ENCODE data around the gene ITGAX. TPM values are rescaled to one million over a fixed set of nuclear protein-coding genes. Genes with fewer than 3 reads are reported as not detected.
A peak's percentile ranks its signal among the peaks of the same experiment; 100 is the strongest.

ITGAX gene
- total and polyA plus RNA-seq, 4 donors, result 2.8 to 9.3 (median 7.1) TPM

DNA sequence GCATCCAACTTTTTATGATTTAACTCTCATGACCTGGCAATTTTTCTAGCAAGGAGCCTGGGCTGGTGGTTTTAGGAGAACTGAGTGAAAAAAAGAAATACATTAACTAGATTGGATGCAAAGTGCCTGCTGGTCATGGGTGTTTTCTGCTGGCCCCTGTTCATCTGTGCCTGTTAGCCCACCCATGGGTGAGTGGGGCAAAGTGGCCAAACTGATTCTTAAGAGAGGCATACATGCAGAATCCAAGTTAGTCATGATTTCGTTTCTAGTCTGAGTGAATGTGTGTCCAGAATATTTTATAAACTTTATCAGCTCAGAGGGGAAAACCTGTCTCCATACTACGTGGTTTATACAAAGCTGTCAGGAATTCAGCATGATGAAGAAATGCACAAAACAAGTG lies 33.6 kb downstream of the ITGAX start:
- no peaks in the 10 kb centered on the region for H3K4me1 ChIP-seq (ENCODE audit: control insufficient read depth, insufficient read depth, low read length)
- no peak overlapping the region for H3K27ac ChIP-seq (ENCODE audit: low read depth, low read length)
- no peak for DNase-seq (ENCODE audit: low read depth in 4 of 6, low spot score in 6 of 6)
- H3K27me3 ChIP-seq (ENCODE audit: control insufficient read depth, insufficient read depth, low read length), result no peaks in the 10 kb centered on the region
- WGBS (ENCODE audit: insufficient coverage), result 80% methylated on average over 1 of the region's 2 CpGs
- no peaks in the 10 kb centered on the region for H3K36me3 ChIP-seq (ENCODE audit: control insufficient read depth, insufficient read depth, low read length)
- H3K9me3 ChIP-seq (ENCODE audit: control insufficient read depth, insufficient read depth, low read length), result no peaks in the 10 kb centered on the region
- H3K4me3 ChIP-seq (ENCODE audit: low read depth, low read length), result no peak overlapping the region

DNA sequence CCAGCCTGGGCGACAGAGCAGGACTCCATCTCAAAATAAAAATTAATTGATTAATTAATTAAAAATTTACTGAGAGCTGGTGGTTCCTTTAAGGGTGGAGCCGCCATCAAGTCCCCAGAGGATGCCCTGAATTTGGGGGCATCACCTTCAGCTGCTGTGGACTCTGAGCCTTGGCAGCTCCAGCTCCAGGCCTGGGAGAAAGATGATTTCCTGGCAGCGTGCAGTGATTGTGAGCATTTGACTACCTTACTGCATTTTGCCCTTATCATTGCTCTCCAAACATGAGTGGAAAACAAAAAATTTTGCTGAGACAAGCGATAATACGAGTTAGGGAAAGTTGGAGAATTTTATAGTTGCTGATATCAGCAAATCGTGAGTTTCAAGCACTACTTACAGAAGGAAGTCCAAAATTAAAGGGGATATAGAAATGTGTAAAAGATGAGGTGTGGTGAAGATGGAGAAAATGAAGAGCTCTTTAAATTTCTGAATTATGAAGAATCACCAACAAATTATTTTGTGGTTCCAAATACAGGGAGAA lies 35.6 kb downstream of the ITGAX start:
- H3K4me1 ChIP-seq (ENCODE audit: control insufficient read depth, insufficient read depth, low read length), result no peaks in the 10 kb centered on the region
- DNase-seq (ENCODE audit: low read depth in 4 of 6, low spot score in 6 of 6), result peak in 1 of 6 donors; percentile 2
- no peaks in the 10 kb centered on the region for H3K9me3 ChIP-seq (ENCODE audit: control insufficient read depth, insufficient read depth, low read length)
- H3K27ac ChIP-seq (ENCODE audit: low read depth, low read length), result no peak overlapping the region
- H3K4me3 ChIP-seq (ENCODE audit: low read depth, low read length), result no peak overlapping the region
- H3K27me3 ChIP-seq (ENCODE audit: control insufficient read depth, insufficient read depth, low read length), result no peaks in the 10 kb centered on the region
- no peaks in the 10 kb centered on the region for H3K36me3 ChIP-seq (ENCODE audit: control insufficient read depth, insufficient read depth, low read length)
- WGBS (ENCODE audit: insufficient coverage), result 86% methylated on average over 5 of the region's 6 CpGs

DNA sequence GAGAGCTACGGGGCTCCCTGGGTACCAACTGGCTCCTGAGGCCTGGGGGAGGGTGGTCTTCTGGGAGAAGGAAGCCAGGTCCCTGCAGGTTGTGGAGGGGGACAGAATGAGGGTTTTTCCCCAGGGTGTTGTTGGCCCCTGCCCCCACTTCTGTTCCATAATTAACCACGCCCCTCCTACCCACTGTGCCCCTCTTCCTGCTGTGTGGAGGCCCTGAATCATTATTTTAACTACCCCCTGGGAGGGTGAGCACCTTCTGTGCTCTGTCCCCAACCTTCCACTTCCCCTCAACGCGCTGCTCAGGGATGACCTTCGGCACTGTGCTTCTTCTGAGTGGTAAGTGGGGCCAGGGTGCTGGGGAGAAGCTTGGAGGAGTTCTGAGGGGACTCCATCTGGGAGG lies 38.1 kb downstream of the ITGAX start, which contains the start of gene ITGAD:
Gene ITGAD, plus strand, starts transcription at position 280 of the 400 bp plus-strand sequence. Its CDS starts 26 bp downstream, at position 306.
- Histone ChIP-seq H3K27ac (ENCODE audit: low read depth, low read length) (no peak within 1 kb of the TSS), H3K9me3 (ENCODE audit: control insufficient read depth, insufficient read depth, low read length) (no peaks in the 10 kb centered on the region), H3K36me3 (ENCODE audit: control insufficient read depth, insufficient read depth, low read length) (no peaks in the 10 kb centered on the region), H3K27me3 (ENCODE audit: control insufficient read depth, insufficient read depth, low read length) (no peaks in the 10 kb centered on the region), H3K4me3 (ENCODE audit: low read depth, low read length) (no peak within 1 kb of the TSS), H3K4me1 (ENCODE audit: control insufficient read depth, insufficient read depth, low read length) (no peaks in the 10 kb centered on the region)
- no peak for DNase-seq (ENCODE audit: low read depth in 4 of 6, low spot score in 6 of 6)
- WGBS (ENCODE audit: insufficient coverage), result no CpG with 5 or more reads among the region's 5 CpGs

DNA sequence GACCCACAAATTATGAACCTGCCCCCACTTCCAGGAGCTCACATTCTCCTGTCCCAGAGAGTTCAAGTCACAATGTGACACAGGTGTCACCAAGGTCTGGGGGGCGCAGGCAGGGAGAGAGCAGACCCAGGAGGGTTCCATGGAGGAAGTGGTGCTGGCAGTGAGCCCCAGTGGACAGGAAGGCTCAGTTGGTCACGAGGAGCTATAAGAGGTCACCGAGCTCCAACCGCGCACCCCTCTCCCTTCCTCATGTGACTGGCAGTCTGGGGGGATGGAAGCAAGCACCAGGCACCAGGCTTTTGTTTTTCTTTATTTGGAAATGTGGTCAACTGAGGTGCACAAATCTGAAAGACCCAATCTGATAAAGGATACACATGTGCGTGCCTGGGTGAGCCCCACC lies 40.7 kb downstream of the ITGAX start:
- Histone ChIP-seq H3K4me1 (ENCODE audit: control insufficient read depth, insufficient read depth, low read length) (no peaks in the 10 kb centered on the region), H3K4me3 (ENCODE audit: low read depth, low read length) (no peak overlapping the region), H3K27ac (ENCODE audit: low read depth, low read length) (no peak overlapping the region), H3K27me3 (ENCODE audit: control insufficient read depth, insufficient read depth, low read length) (no peaks in the 10 kb centered on the region), H3K9me3 (ENCODE audit: control insufficient read depth, insufficient read depth, low read length) (no peaks in the 10 kb centered on the region), H3K36me3 (ENCODE audit: control insufficient read depth, insufficient read depth, low read length) (no peaks in the 10 kb centered on the region)
- DNase-seq (ENCODE audit: low read depth in 4 of 6, low spot score in 6 of 6), result peak in 1 of 6 donors; percentile 1
- 95% methylated on average over 2 of the region's 6 CpGs for WGBS (ENCODE audit: insufficient coverage)

DNA sequence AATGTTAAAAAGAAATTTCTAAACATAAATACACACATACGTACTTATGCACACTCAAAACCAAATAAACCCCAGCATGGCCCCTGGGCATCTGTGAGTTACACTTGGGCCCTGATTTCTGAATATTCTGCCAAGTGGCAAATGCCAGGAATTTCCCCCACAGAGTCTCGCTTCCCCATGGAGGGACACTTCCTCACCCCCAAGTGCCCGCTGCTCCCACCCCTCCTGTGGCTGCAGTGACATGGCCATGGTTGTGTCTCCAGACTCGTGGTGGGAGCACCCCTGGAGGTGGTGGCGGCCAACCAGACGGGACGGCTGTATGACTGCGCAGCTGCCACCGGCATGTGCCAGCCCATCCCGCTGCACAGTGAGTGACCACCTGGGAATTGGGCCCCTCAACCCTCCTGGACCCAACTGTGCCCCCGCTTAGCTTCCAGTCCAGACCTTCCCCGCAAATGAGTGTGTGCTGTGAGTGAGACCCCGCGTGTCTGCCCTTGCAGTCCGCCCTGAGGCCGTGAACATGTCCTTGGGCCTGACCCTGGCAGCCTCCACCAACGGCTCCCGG lies 42.2 kb downstream of the ITGAX start:
- Histone ChIP-seq H3K4me3 (ENCODE audit: low read depth, low read length) (no peak overlapping the region), H3K27ac (ENCODE audit: low read depth, low read length) (no peak overlapping the region), H3K27me3 (ENCODE audit: control insufficient read depth, insufficient read depth, low read length) (no peaks in the 10 kb centered on the region), H3K9me3 (ENCODE audit: control insufficient read depth, insufficient read depth, low read length) (no peaks in the 10 kb centered on the region), H3K36me3 (ENCODE audit: control insufficient read depth, insufficient read depth, low read length) (no peaks in the 10 kb centered on the region), H3K4me1 (ENCODE audit: control insufficient read depth, insufficient read depth, low read length) (no peaks in the 10 kb centered on the region)
- WGBS (ENCODE audit: insufficient coverage), result 84% methylated on average over 15 of the region's 18 CpGs
- DNase-seq (ENCODE audit: low read depth in 4 of 6, low spot score in 6 of 6), result no peak

DNA sequence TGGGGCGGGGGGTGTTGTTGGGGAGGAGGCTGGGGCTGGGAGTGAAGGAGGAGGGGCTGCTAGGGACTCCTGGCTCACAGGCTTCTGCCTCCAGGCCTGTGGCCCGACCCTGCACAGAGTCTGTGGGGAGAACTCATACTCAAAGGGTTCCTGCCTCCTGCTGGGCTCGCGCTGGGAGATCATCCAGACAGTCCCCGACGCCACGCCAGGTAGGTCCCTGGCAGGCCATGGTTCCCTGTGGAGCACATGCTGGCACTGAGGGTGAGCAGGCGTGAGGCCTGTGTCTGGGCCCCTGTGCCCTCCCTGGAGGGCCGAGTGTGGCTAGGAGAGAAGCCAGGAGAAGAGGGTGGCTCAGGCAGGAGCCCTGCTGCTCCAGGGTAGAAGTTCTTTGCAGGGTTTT lies 42.7 kb downstream of the ITGAX start:
- WGBS (ENCODE audit: insufficient coverage), result 72% methylated on average over 8 of the region's 9 CpGs
- no peak for DNase-seq (ENCODE audit: low read depth in 4 of 6, low spot score in 6 of 6)
- H3K4me3 ChIP-seq (ENCODE audit: low read depth, low read length), result no peak overlapping the region
- H3K9me3 ChIP-seq (ENCODE audit: control insufficient read depth, insufficient read depth, low read length), result no peaks in the 10 kb centered on the region
- H3K4me1 ChIP-seq (ENCODE audit: control insufficient read depth, insufficient read depth, low read length), result no peaks in the 10 kb centered on the region
- no peak overlapping the region for H3K27ac ChIP-seq (ENCODE audit: low read depth, low read length)
- no peaks in the 10 kb centered on the region for H3K27me3 ChIP-seq (ENCODE audit: control insufficient read depth, insufficient read depth, low read length)
- H3K36me3 ChIP-seq (ENCODE audit: control insufficient read depth, insufficient read depth, low read length), result no peaks in the 10 kb centered on the region

DNA sequence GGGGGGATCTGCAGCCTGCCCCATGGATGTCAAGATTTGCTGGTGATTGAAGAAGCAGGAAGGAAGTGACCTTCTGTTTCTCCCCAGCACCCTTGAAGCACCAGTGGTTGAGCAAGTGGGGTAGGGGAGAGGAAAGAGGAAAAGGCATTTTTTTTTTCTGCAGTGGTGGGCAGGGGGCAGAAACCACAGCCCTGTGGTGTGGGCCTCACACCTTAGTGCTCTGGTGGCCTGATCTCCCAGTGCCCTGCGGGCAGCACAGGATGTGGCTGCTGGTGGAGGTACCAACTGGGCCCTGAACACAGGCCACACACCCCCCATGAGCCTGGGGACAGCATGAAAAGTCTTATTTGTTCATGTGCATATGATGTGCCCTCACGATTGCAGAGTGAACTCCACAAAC lies 45.2 kb downstream of the ITGAX start:
- H3K9me3 ChIP-seq (ENCODE audit: control insufficient read depth, insufficient read depth, low read length), result no peaks in the 10 kb centered on the region
- WGBS (ENCODE audit: insufficient coverage), result 73% methylated on average over 2 of the region's 2 CpGs
- no peak for DNase-seq (ENCODE audit: low read depth in 4 of 6, low spot score in 6 of 6)

DNA sequence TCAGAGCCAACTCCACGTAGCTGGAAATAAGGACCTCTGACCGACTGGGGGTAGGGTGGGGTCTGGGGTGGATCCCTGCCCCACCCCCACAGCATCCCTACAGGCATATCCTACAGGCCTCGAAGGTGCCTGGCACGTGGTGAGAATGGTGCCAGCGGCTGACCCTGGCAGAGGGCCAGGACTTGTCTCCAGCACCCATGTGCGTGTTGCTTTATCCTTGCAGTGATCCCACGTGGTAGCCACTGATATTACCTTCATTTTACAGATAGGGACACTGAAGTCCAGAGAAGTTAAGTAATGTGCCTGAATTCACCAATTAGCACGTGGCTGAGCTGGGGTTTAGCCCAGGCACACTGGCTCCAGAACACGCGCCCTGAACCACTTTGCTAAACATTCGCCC lies 46.5 kb downstream of the ITGAX start:
- no peaks in the 10 kb centered on the region for H3K36me3 ChIP-seq (ENCODE audit: control insufficient read depth, insufficient read depth, low read length)
- no peaks in the 10 kb centered on the region for H3K9me3 ChIP-seq (ENCODE audit: control insufficient read depth, insufficient read depth, low read length)
- H3K4me3 ChIP-seq (ENCODE audit: low read depth, low read length), result no peak overlapping the region
- 91% methylated on average over 8 of the region's 11 CpGs for WGBS (ENCODE audit: insufficient coverage)
- no peaks in the 10 kb centered on the region for H3K27me3 ChIP-seq (ENCODE audit: control insufficient read depth, insufficient read depth, low read length)
- no peaks in the 10 kb centered on the region for H3K4me1 ChIP-seq (ENCODE audit: control insufficient read depth, insufficient read depth, low read length)
- H3K27ac ChIP-seq (ENCODE audit: low read depth, low read length), result no peak overlapping the region
- DNase-seq (ENCODE audit: low read depth in 4 of 6, low spot score in 6 of 6), result no peak

More for the DNA sequence above, 45.2 kb downstream of the ITGAX start:
- Histone ChIP-seq H3K27me3 (ENCODE audit: control insufficient read depth, insufficient read depth, low read length) (no peaks in the 10 kb centered on the region), H3K4me1 (ENCODE audit: control insufficient read depth, insufficient read depth, low read length) (no peaks in the 10 kb centered on the region), H3K36me3 (ENCODE audit: control insufficient read depth, insufficient read depth, low read length) (no peaks in the 10 kb centered on the region), H3K27ac (ENCODE audit: low read depth, low read length) (no peak overlapping the region), H3K4me3 (ENCODE audit: low read depth, low read length) (no peak overlapping the region)

DNA sequence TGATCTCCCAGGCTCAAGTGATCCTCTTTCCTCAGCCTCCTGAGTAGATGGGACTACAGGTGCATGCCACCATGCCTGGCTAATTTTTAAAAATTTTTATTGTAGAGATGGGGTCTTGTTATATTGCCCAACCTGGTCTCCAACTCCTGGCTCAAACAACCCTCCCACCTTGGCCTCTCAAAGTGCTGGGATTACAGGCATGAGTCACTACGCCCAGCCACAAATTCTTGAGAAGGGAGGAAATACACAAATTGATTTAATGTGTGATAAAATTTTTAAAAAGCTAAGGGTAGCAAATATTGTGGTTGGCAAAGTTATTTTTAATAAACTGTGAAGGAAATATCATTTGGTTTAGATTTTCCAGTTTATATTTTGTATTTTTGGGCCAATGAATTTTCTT lies 47.7 kb downstream of the ITGAX start:
- no CpG with 5 or more reads among the region's 1 CpG for WGBS (ENCODE audit: insufficient coverage)
- H3K27ac ChIP-seq (ENCODE audit: low read depth, low read length), result no peak overlapping the region
- H3K4me1 ChIP-seq (ENCODE audit: control insufficient read depth, insufficient read depth, low read length), result no peaks in the 10 kb centered on the region
- no peaks in the 10 kb centered on the region for H3K36me3 ChIP-seq (ENCODE audit: control insufficient read depth, insufficient read depth, low read length)
- H3K9me3 ChIP-seq (ENCODE audit: control insufficient read depth, insufficient read depth, low read length), result no peaks in the 10 kb centered on the region
- no peaks in the 10 kb centered on the region for H3K27me3 ChIP-seq (ENCODE audit: control insufficient read depth, insufficient read depth, low read length)
- no peak for DNase-seq (ENCODE audit: low read depth in 4 of 6, low spot score in 6 of 6)
- H3K4me3 ChIP-seq (ENCODE audit: low read depth, low read length), result no peak overlapping the region

DNA sequence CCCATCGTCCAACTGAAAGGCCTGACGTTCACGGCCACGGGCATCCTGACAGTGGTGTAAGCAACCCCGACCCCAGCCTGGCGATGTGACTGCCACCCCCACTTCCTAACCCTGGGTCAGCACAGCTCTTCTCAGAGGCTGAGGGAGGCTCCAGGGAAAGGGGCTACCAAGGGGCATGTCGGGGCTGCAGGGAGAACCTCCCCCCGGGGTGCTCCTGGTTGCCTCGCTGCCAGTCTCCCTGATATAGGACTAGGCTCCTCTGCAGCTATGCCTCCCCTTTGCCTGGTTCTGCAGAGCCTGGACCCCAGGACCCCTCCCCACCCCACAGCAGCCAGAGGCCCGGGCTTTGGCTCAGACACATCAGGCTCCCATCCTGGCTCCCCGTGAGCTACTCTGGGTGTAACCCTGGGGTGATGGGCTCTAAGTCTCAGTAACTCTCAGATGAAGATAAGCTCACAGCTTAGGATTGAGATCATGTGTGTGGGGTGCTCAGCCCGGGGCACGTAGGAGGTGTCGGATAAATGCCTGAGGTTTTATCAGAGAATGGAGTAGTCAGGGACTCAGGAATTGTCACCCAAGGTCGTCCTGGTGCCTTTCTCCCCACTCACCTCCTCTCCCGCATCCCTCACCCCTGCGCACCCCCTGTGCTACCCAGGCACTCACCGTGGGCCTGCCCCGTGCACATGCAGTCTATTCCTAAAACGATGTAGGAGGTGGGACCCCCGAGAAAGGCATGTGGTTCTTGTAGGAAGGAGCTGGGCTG lies 48.8 kb downstream of the ITGAX start:
- Histone ChIP-seq H3K9me3 (ENCODE audit: control insufficient read depth, insufficient read depth, low read length) (no peaks in the 10 kb centered on the region), H3K27me3 (ENCODE audit: control insufficient read depth, insufficient read depth, low read length) (no peaks in the 10 kb centered on the region), H3K4me1 (ENCODE audit: control insufficient read depth, insufficient read depth, low read length) (no peaks in the 10 kb centered on the region), H3K4me3 (ENCODE audit: low read depth, low read length) (no peak overlapping the region), H3K36me3 (ENCODE audit: control insufficient read depth, insufficient read depth, low read length) (no peaks in the 10 kb centered on the region), H3K27ac (ENCODE audit: low read depth, low read length) (no peak overlapping the region)
- no peak for DNase-seq (ENCODE audit: low read depth in 4 of 6, low spot score in 6 of 6)
- WGBS (ENCODE audit: insufficient coverage), result 91% methylated on average over 14 of the region's 21 CpGs
